Activated CD4-positive, alpha-beta T cell treated with anti-CD3 and anti-CD28 coated beads, Interleukin-2, Interleukin-6, amounts not matched to agents 100 ng/mL and 50 ng/mL, durations not matched to agents 16 hours and 8 hours (primary cell): ENCODE data around the gene ACVRL1.

Source experiments
- DNase-seq: peaks from one replicate; pipeline ENCODE4 v3.0.0-alpha.2; 2020

ACVRL1 gene

GRCh38 chr12:51907083-51907855 is at the start of gene ACVRL1:
ACVRL1 (plus strand) TSS chr12:51907504; CDS start chr12:51912475, 4,971 bp downstream.
- DNase-seq: no peak

- no peak for DNase-seq
These were observed 46.3 kb upstream of the ACVRL1 start for GRCh38 chr12:51860986-51861385.

GRCh38 chr12:51862947-51863346 is 44.4 kb upstream of the ACVRL1 start:
- DNase-seq: no peak

- DNase-seq: no peak
These were observed 43.9 kb upstream of the ACVRL1 start for GRCh38 chr12:51863363-51863932.

- DNase-seq: no peak
These were observed 43.1 kb upstream of the ACVRL1 start for GRCh38 chr12:51863933-51864832.

- no peak for DNase-seq
These were observed 42.3 kb upstream of the ACVRL1 start for GRCh38 chr12:51864833-51865670.

GRCh38 chr12:51865757-51866270 is 41.5 kb upstream of the ACVRL1 start:
- DNase-seq: no peak

GRCh38 chr12:51866324-51866723 is 41.0 kb upstream of the ACVRL1 start:
- DNase-seq: no peak

GRCh38 chr12:51866762-51867161 is 40.5 kb upstream of the ACVRL1 start:
- no peak for DNase-seq

- DNase-seq: no peak
These were observed 39.9 kb upstream of the ACVRL1 start for GRCh38 chr12:51867371-51867770.

GRCh38 chr12:51867796-51868428 is 39.4 kb upstream of the ACVRL1 start:
- DNase-seq: no peak

GRCh38 chr12:51868821-51869495 is 38.3 kb upstream of the ACVRL1 start:
- no peak for DNase-seq

- no peak for DNase-seq
These were observed 37.8 kb upstream of the ACVRL1 start for GRCh38 chr12:51869496-51869865.

- DNase-seq: no peak
These were observed 37.4 kb upstream of the ACVRL1 start for GRCh38 chr12:51869931-51870330.

GRCh38 chr12:51870504-51870903 is 36.8 kb upstream of the ACVRL1 start:
- no peak for DNase-seq

- DNase-seq: no peak
These were observed 36.2 kb upstream of the ACVRL1 start for GRCh38 chr12:51871126-51871525.

- no peak for DNase-seq
These were observed 35.2 kb upstream of the ACVRL1 start for GRCh38 chr12:51871918-51872688.

GRCh38 chr12:51872689-51872981 is 34.7 kb upstream of the ACVRL1 start:
- no peak for DNase-seq

GRCh38 chr12:51873251-51873994 is 33.9 kb upstream of the ACVRL1 start:
- no peak for DNase-seq

- no peak for DNase-seq
These were observed 33.3 kb upstream of the ACVRL1 start for GRCh38 chr12:51874000-51874399.
